Erythroblast (primary cell): ENCODE results near the gene MAGI1.

Experiments
- GATA1 ChIP-seq: IDR thresholded peaks from 2 replicates; pipeline ENCODE4 v1.6.1; 2011; ENCODE audit warnings: low read depth, mild to moderate bottlenecking, control low read depth, low read length, moderate library complexity
- POLR2A ChIP-seq: IDR thresholded peaks from 2 replicates; pipeline ENCODE4 v1.6.1; 2011; ENCODE audit warnings: mild to moderate bottlenecking, low read length

DNA sequence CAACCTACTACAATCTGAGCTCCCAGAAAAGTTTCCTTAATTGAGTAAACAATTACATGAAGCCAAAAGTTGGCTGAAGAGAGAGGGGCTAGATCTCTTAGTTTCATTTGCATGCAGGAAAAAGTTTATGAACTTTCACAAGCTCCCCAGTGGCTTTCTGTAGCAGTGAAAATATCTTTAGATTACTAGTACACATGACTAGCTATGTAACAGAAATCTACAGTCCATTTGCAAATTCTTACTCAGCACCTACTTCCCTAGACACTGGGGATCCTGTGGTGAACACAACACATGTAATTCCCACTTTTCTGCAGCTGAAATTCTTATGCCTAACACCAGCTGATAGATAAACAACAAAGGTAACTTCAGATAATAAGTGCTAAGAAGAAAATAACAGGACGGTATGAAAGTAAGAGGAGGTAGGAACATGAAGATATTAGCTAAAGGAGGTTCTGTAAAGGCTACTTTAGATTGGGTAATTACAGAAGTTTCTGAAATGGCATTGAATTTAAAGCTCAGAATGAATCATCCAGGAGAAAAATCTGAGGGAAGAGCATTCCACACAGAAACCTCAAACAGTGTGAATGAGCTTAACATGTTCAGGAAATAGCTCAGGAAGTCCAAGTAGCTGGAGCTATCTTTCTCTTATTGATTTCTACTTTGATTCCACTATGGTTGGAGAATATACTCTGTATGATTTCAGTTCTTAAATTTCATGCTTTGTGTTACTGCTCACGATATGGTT lies 204.8 kb downstream of the MAGI1 start:
- TF ChIP-seq POLR2A = no peak
- TF ChIP-seq GATA1 = no peak
